NCI-H187 treated with DMSO at 0.1 percent for 48 hours (cell line): Measurements from ENCODE around the gene MACF1.
"Not testable (repeated sequence)": the region's sequence is repeated elsewhere in the genome, so short reads cannot be mapped to it uniquely, and the experiment has no call there.

Experiments used
- DNase-seq: peaks from one replicate; lab custom pipeline; 2025; lab: John Stamatoyannopoulos, UW

Gene MACF1

GRCh38 chr1:39177706-39178105, 26.8 kb upstream of the MACF1 start:
- no peak for DNase-seq

GRCh38 chr1:39178541-39179431, 25.7 kb upstream of the MACF1 start:
- no peak for DNase-seq

GRCh38 chr1:39181311-39181710, 23.2 kb upstream of the MACF1 start:
- DNase-seq = no peak

- DNase-seq = no peak
These were observed 21.7 kb upstream of the MACF1 start for GRCh38 chr1:39182804-39183203.

- DNase-seq = no peak
These were observed 20.8 kb upstream of the MACF1 start for GRCh38 chr1:39183503-39184353.

- DNase-seq = no peak
These were observed 20.1 kb upstream of the MACF1 start for GRCh38 chr1:39184354-39184818.

GRCh38 chr1:39187275-39188046, 17.0 kb upstream of the MACF1 start:
- no peak for DNase-seq

GRCh38 chr1:39189592-39190041, 14.9 kb upstream of the MACF1 start:
- DNase-seq = no peak

GRCh38 chr1:39190096-39190495, 14.4 kb upstream of the MACF1 start:
- no peak for DNase-seq

- DNase-seq = no peak
These were observed 10.0 kb upstream of the MACF1 start for GRCh38 chr1:39194398-39195051.

GRCh38 chr1:39195166-39196111, 9.1 kb upstream of the MACF1 start:
- no peak for DNase-seq

- DNase-seq = no peak
These were observed 8.0 kb upstream of the MACF1 start for GRCh38 chr1:39196244-39197215.

GRCh38 chr1:39199593-39199992, 4.9 kb upstream of the MACF1 start:
- DNase-seq = no peak

- DNase-seq = no peak
These were observed 746 bp downstream of the MACF1 start for GRCh38 chr1:39205102-39205780.

GRCh38 chr1:39205781-39206464, 1.4 kb downstream of the MACF1 start:
- DNase-seq = no peak

GRCh38 chr1:39208360-39208759, 3.9 kb downstream of the MACF1 start:
- DNase-seq = not testable (repeated sequence)

- no peak for DNase-seq
These were observed 6.2 kb downstream of the MACF1 start for GRCh38 chr1:39210649-39211048.

- no peak for DNase-seq
These were observed 8.0 kb downstream of the MACF1 start for GRCh38 chr1:39212499-39212898.
